Natural killer cell (primary cell): ENCODE measurements around the gene INAFM2. TPM values are rescaled to one million over a fixed set of nuclear protein-coding genes. Genes with fewer than 3 reads are reported as not detected.

Source experiments
- ATAC-seq, 3 donors: fragments of 150-1000 bp in 2 of 3; fragments of 200-7000 bp in 1 of 3; cut with Tn5 transposase; 1 replicate in 1 of 3; 2 replicates in 2 of 3; pipeline ENCODE4 v1.10.0; 2021; ENCODE audit warnings: mild to moderate bottlenecking in 2 of 3, moderate library complexity in 2 of 3
- DNase-seq, 2 donors: peaks; one replicate each; pipeline versions ENCODE4 v3.0.0 to v3.0.0-alpha.2; 2013 to 2021; ENCODE audit warnings: mixed read lengths in 1 of 2
- H3K27ac ChIP-seq: one replicate; pipeline ENCODE4 v1.5.1; 2013; ENCODE audit warnings: mild to moderate bottlenecking, low read length
- H3K27me3 ChIP-seq: one replicate; pipeline ENCODE4 v1.6.1; 2013; ENCODE audit warnings: low read length; ENCODE audit not compliant: control insufficient read depth, insufficient read depth
- H3K36me3 ChIP-seq: one replicate; pipeline ENCODE4 v1.6.1; 2013; ENCODE audit warnings: low read length; ENCODE audit not compliant: control insufficient read depth, insufficient read depth
- H3K4me1 ChIP-seq: one replicate; pipeline ENCODE4 v1.6.1; 2013; ENCODE audit warnings: low read length; ENCODE audit not compliant: control insufficient read depth, insufficient read depth
- H3K4me3 ChIP-seq: one replicate; pipeline ENCODE4 v1.5.1; 2013; ENCODE audit warnings: low read length
- H3K9me3 ChIP-seq: one replicate; pipeline ENCODE4 v1.6.1; 2013; ENCODE audit warnings: low read length; ENCODE audit not compliant: control insufficient read depth, insufficient read depth
- H3K27ac Mint-ChIP-seq, 2 donors: one replicate each; pipeline ENCODE4 v1.8.0; 2022; ENCODE audit warnings: mild to moderate bottlenecking in 2 of 2, mixed read lengths in 2 of 2, moderate library complexity in 1 of 2
- H3K27me3 Mint-ChIP-seq, 2 donors: one replicate each; pipeline ENCODE4 v1.8.0; 2022; ENCODE audit warnings: low read depth in 2 of 2, mixed read lengths in 2 of 2
- H3K36me3 Mint-ChIP-seq: one replicate; pipeline ENCODE4 v1.8.0; 2022; ENCODE audit warnings: mixed read lengths
- H3K4me1 Mint-ChIP-seq, 2 donors: one replicate each; pipeline ENCODE4 v1.8.0; 2022; ENCODE audit warnings: mixed read lengths in 2 of 2
- H3K4me3 Mint-ChIP-seq: one replicate; pipeline ENCODE4 v1.8.0; 2022; ENCODE audit warnings: mild to moderate bottlenecking, moderate library complexity, mixed read lengths
- H3K9me3 Mint-ChIP-seq, 2 donors: one replicate each; pipeline ENCODE4 v1.8.0; 2022; ENCODE audit warnings: mixed read lengths in 2 of 2
- CTCF ChIP-seq: fragments of 200-600 bp; IDR thresholded peaks from one replicate; pipeline ENCODE4 v1.8.0; 2022; ENCODE audit warnings: antibody characterized with exemption
- WGBS: methylation state at CpG from one replicate; pipeline ENCODE4 v1.1.7; 2013; ENCODE audit warnings: missing lambda C conversion rate; ENCODE audit not compliant: insufficient coverage; 5-methylcytosine and 5-hydroxymethylcytosine counted together
- intact Hi-C: fragments of 100-400 bp; cut with micrococcal nuclease; formaldehyde crosslinking; loops from one replicate; pipeline ENCODE4 v1.14.2; 2022
- total RNA-seq, 4 donors: library from RNA; stranded (reverse); fragments of 120-200 nt in 1 of 4; gene quantifications; one replicate each; pipeline versions ENCODE4 v1.2.3 to v1.2.4, GENCODE V29; 2013 to 2022

Gene INAFM2
- total RNA-seq, 3 donors from 2014 or later (not counting 1 experiment from before 2014, with no cell fraction given): 14.0 to 21.7 (median 15.1) TPM

DNA sequence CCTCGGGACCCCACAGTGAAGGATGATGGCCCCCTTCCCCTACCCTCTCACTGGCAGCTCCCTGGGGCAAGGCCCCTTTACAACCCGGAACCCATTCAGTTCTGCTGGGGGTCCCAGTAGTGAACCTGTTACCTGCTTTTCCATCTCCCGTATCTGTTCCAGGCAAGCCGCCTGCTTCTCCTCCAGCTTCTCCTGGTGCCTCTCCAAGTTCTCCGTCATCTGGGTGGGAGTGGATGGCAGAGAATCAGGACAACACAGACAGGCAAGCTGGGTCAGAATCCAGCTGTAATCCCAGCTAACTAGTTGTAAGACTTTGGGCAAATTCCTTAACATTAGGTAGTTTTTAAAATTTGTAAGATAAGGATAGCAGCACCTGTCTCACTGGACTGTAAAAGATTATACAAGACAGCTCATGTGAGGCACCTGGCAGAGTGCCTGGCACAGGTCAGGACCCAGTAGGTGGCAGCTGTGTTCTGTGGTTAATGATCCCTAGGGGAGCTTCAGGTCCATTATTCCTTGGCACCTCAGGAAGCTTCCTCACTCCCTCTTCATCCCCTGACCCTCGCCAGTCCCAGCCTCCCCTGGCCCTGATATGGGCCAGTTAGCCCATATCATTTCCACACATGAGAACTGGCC is 34.2 kb upstream of the INAFM2 start:
- H3K4me3 ChIP-seq: no peak overlapping the region
- intact Hi-C loops: no loop called here
- Mint-ChIP-seq H3K4me1 (no peaks in the 10 kb centered on the region), H3K36me3 (no peaks in the 10 kb centered on the region), H3K27ac (peak overlapping the region in 1 of 2 donors; percentile 33), H3K27me3 (no peaks in the 10 kb centered on the region), H3K4me3 (no peak overlapping the region), H3K9me3 (no peaks in the 10 kb centered on the region)
- peaks cover 69% of the 10 kb centered on the region for H3K36me3 ChIP-seq
- no peaks in the 10 kb centered on the region for H3K27me3 ChIP-seq
- no peak for DNase-seq
- H3K4me1 ChIP-seq: no peaks in the 10 kb centered on the region
- no peak for TF ChIP-seq CTCF
- H3K27ac ChIP-seq: no peak overlapping the region
- 85% methylated on average over 6 of the region's 6 CpGs for WGBS
- H3K9me3 ChIP-seq: no peaks in the 10 kb centered on the region
- no peak for ATAC-seq

GRCh38 chr15:40290545-40290917 is 33.0 kb upstream of the INAFM2 start:
- H3K27ac Mint-ChIP-seq: no peak overlapping the region
- no peaks in the 10 kb centered on the region for H3K9me3 ChIP-seq
- no peak overlapping the region for H3K4me3 Mint-ChIP-seq
- no peak overlapping the region for H3K4me3 ChIP-seq
- H3K27me3 Mint-ChIP-seq: no peaks in the 10 kb centered on the region
- WGBS: 95% methylated on average over 12 of the region's 12 CpGs
- no peaks in the 10 kb centered on the region for H3K27me3 ChIP-seq
- peaks cover 0 to 3% of the 10 kb centered on the region in 2 donors for H3K4me1 Mint-ChIP-seq
- no peaks in the 10 kb centered on the region for H3K36me3 Mint-ChIP-seq
- intact Hi-C loops: no loop called here
- no peak overlapping the region for H3K27ac ChIP-seq
- no peaks in the 10 kb centered on the region for H3K4me1 ChIP-seq
- TF ChIP-seq CTCF: no peak
- DNase-seq (no peak), ATAC-seq (no peak)
- no peaks in the 10 kb centered on the region for H3K9me3 Mint-ChIP-seq
- peaks cover 82% of the 10 kb centered on the region for H3K36me3 ChIP-seq

GRCh38 chr15:40290918-40291574 is 32.4 kb upstream of the INAFM2 start:
- Histone ChIP-seq H3K9me3 (no peaks in the 10 kb centered on the region), H3K27me3 (no peaks in the 10 kb centered on the region), H3K27ac (no peak overlapping the region), H3K4me1 (no peaks in the 10 kb centered on the region), H3K4me3 (no peak overlapping the region), H3K36me3 (peaks cover 87% of the 10 kb centered on the region)
- H3K4me3 Mint-ChIP-seq: no peak overlapping the region
- TF ChIP-seq CTCF: no peak
- H3K4me1 Mint-ChIP-seq: peaks cover 0 to 5% of the 10 kb centered on the region in 2 donors
- no peak for ATAC-seq
- intact Hi-C loops: no loop called here
- H3K36me3 Mint-ChIP-seq: no peaks in the 10 kb centered on the region
- no peaks in the 10 kb centered on the region for H3K9me3 Mint-ChIP-seq
- H3K27ac Mint-ChIP-seq: no peak overlapping the region
- 95% methylated on average over 67 of the region's 68 CpGs for WGBS
- no peak for DNase-seq
- no peaks in the 10 kb centered on the region for H3K27me3 Mint-ChIP-seq
